Right atrium auricular region (tissue), 2 donors: ENCODE results near the gene CLUH. TPM values are rescaled to one million over a fixed set of nuclear protein-coding genes. Genes with fewer than 3 reads are reported as not detected.
"Not testable (repeated sequence)": the region's sequence is repeated elsewhere in the genome, so short reads cannot be mapped to it uniquely, and the experiment has no call there.

Experiments
- DNase-seq: peaks from one replicate; pipeline ENCODE4 v3.0.0-alpha.2; 2019; ENCODE audit warnings: low spot score
- H3K27ac ChIP-seq, 2 donors: fragments of 200-600 bp; sonication (generic); 1 replicate in 1 of 2; 2 replicates in 1 of 2; pipeline ENCODE4 v1.5.1; 2016 to 2019
- H3K27me3 ChIP-seq, 2 donors: fragments of 200-600 bp; sonication (generic); one replicate each; pipeline versions ENCODE4 v1.5.1 to v1.6.0; 2017 to 2019
- H3K36me3 ChIP-seq: fragments of 200-600 bp; sonication (generic); one replicate; pipeline ENCODE4 v1.5.1; 2016
- H3K4me1 ChIP-seq, 2 donors: fragments of 200-600 bp; sonication (generic); one replicate each; pipeline versions ENCODE4 v1.5.1 to v1.6.0; 2017 to 2019
- H3K4me3 ChIP-seq, 2 donors: fragments of 200-600 bp; sonication (generic); 1 replicate in 1 of 2; 2 replicates in 1 of 2; pipeline ENCODE4 v1.5.1; 2017 to 2019; ENCODE audit warnings: mild to moderate bottlenecking in 1 of 2, moderate library complexity in 1 of 2
- H3K9me3 ChIP-seq, 2 donors: fragments of 200-600 bp; sonication (generic); one replicate each; pipeline ENCODE4 v1.5.1; 2019
- CTCF ChIP-seq, 2 donors: fragments of 200-600 bp; sonication (generic); IDR thresholded peaks; one replicate each; pipeline ENCODE4 v1.5.1; 2019; ENCODE audit warnings: antibody characterized with exemption in 2 of 2
- total RNA-seq, 2 donors: library from RNA; depleted of rRNA; stranded (reverse); fragments of >200 nt; gene quantifications; one replicate each; pipeline ENCODE4 v1.1.0, GENCODE V29; 2016

Gene CLUH
- total RNA-seq, 2 donors from 2014 or later, result 94.4 to 126 TPM

GRCh38 chr17:2703181-2703580 is 8.4 kb downstream of the CLUH start:
- no peak overlapping the region for H3K4me3 ChIP-seq
- TF ChIP-seq CTCF (IDR thresholded peaks at IDR 0.05), result no peak
- no peaks in the 10 kb centered on the region for H3K9me3 ChIP-seq
- H3K27me3 ChIP-seq, result no peaks in the 10 kb centered on the region
- no peak for DNase-seq
- H3K27ac ChIP-seq, result no peak overlapping the region
- peaks cover 0 to 40% of the 10 kb centered on the region in 2 donors for H3K4me1 ChIP-seq
- peaks cover 51% of the 10 kb centered on the region for H3K36me3 ChIP-seq

GRCh38 chr17:2701996-2702741 is 9.4 kb downstream of the CLUH start:
- Histone ChIP-seq H3K27ac (no peak overlapping the region), H3K36me3 (peaks cover 61% of the 10 kb centered on the region), H3K9me3 (no peaks in the 10 kb centered on the region), H3K27me3 (no peaks in the 10 kb centered on the region), H3K4me1 (peaks cover 0 to 30% of the 10 kb centered on the region in 2 donors), H3K4me3 (no peak overlapping the region)
- no peak for TF ChIP-seq CTCF (IDR thresholded peaks at IDR 0.05)
- DNase-seq, result no peak

DNA sequence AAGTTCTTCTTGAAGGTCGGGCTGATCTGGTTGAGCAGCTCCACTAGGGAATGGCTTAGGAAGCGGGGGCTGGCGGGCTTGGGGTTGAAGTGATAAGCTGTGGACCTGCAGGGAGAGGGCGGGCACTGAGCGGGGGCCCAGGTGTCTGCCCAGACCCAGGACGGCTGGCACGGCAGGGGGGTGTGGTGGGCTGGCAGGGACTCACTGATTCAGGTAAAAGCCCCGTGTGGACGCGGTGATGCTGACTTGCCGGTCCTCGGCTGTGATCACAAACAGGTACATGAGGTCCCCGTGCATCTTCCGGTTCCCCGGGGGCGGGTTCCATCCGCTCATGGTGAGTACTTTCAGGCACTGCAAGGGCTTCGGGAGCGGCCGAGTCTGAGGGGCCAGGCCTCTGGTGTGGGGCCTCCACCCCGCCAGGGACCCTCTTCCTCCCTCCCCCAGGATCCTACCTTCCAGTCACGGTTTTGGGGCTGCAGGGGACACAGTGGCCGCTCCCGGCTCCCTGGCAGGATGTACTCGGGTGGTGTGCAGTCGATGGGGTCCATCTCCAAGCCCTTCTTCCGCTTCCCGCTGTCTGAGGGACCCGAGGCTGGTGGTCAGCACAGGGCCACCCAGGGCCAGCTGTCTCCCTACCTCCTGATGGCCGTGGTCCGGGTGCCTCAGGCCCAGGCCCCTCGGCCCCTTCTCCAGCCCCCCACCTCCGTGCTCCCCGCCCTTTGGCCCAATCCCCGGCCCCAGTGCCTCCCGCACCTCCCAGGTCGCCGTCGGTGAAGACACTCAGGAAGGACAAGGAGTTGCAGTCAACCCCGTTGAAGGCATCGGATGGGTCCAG is 10.2 kb downstream of the CLUH start:
- Histone ChIP-seq H3K27me3 (no peaks in the 10 kb centered on the region), H3K9me3 (no peaks in the 10 kb centered on the region), H3K4me3 (no peak overlapping the region), H3K27ac (no peak overlapping the region), H3K36me3 (peaks cover 69% of the 10 kb centered on the region), H3K4me1 (peaks cover 0 to 22% of the 10 kb centered on the region in 2 donors)
- TF ChIP-seq CTCF (IDR thresholded peaks at IDR 0.05), result no peak
- no peak for DNase-seq

GRCh38 chr17:2700491-2701141 is 10.9 kb downstream of the CLUH start:
- TF ChIP-seq CTCF (IDR thresholded peaks at IDR 0.05), result no peak
- Histone ChIP-seq H3K36me3 (peaks cover 77% of the 10 kb centered on the region), H3K4me3 (no peak overlapping the region), H3K27ac (no peak overlapping the region), H3K27me3 (no peaks in the 10 kb centered on the region), H3K9me3 (no peaks in the 10 kb centered on the region), H3K4me1 (peaks cover 0 to 14% of the 10 kb centered on the region in 2 donors)
- no peak for DNase-seq

DNA sequence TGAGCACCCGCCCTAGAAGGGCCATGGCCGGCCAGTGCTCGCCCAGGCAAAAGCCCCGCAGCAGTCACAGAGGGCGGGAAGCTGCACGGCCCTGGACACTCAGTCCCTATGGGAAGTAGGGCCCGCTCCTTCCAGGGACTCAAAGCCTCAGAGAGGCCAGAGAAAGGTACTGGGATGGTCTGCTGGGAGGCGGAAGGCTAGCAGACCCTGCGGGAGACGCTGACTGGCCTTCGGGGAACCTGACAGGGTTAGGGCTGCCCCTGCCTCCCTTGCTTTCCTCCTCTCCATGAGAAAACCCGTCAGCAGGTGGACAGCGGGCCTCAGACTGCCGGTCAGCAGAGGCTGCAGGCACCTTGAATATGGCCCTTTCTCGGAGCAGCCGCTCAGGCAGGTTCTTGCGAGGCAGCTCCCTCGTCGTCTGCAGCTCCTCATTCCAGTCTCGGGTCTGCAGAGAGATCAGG is 11.5 kb downstream of the CLUH start:
- H3K27ac ChIP-seq, result no peak overlapping the region
- no peaks in the 10 kb centered on the region for H3K9me3 ChIP-seq
- TF ChIP-seq CTCF (IDR thresholded peaks at IDR 0.05), result no peak
- peaks cover 0 to 10% of the 10 kb centered on the region in 2 donors for H3K4me1 ChIP-seq
- H3K36me3 ChIP-seq, result peaks cover 83% of the 10 kb centered on the region
- no peak for DNase-seq
- no peaks in the 10 kb centered on the region for H3K27me3 ChIP-seq
- H3K4me3 ChIP-seq, result no peak overlapping the region

DNA sequence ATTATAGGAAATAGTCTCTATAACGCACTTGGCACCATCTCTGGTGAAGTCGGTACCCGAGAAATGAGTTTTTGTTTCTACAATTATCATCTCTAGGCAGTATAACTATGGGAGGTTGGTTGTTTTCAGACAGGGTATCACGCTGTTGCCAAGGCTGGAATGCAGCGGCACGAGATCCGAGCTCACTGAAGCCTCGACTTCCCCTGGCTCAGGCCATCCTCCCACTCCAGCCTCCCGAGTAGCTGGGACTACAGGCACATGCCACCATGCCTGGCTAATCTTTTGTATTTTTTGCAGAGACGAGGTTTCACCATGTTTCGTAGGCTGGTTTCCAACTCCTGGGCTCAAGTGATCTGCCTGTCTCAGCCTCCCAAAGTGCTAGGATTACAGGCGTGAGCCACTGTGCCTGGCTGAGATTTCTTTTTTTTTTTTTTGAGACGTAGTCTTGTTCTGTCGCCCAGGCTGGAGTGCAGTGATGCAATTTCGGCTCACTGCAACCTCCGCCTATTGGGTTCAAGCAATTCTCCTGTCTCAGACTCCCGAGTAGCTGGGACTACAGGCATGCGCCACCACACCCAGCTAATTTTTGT is 12.3 kb downstream of the CLUH start:
- not testable (repeated sequence) for H3K27ac ChIP-seq

More for the DNA sequence above, 12.3 kb downstream of the CLUH start:
- not testable (repeated sequence) for H3K27me3 ChIP-seq, H3K9me3 ChIP-seq, H3K4me3 ChIP-seq, DNase-seq, H3K4me1 ChIP-seq
- peaks cover 90% of the 10 kb centered on the region for H3K36me3 ChIP-seq
